ENCODE results near the gene YIPF3.

GRCh38 chr6:43496370-43497128 lies 20.2 kb downstream of the YIPF3 start:
- TF ChIP-seq POLR2A (IDR thresholded peaks at IDR 0.05) (no peak), CTCF (IDR thresholded peaks at IDR 0.05) (peak; percentile 25 to 42 (median 28))
